HEK293 (cell line): ENCODE results near the gene PIM1.

Experiments
- CTCF ChIP-seq: fragments of 450-650 bp; formaldehyde crosslinking; IDR thresholded peaks from 2 replicates; pipeline ENCODE4 v1.5.1; 2016; ENCODE audit warnings: missing biosample characterization, missing genetic modification characterization
- GLI2 ChIP-seq: fragments of 450-650 bp; formaldehyde crosslinking; IDR thresholded peaks from 2 replicates; pipeline ENCODE4; 2017; ENCODE audit warnings: missing biosample characterization, missing genetic modification characterization, low read depth, borderline replicate concordance
- KLF1 ChIP-seq: fragments of 450-650 bp; formaldehyde crosslinking; IDR thresholded peaks from 2 replicates; pipeline ENCODE4 v1.5.1; 2016; ENCODE audit warnings: missing biosample characterization, missing genetic modification characterization
- MZF1 ChIP-seq: fragments of 450-650 bp; formaldehyde crosslinking; IDR thresholded peaks from 2 replicates; pipeline ENCODE4 v1.5.1; 2017; ENCODE audit warnings: missing biosample characterization, missing genetic modification characterization, borderline replicate concordance
- PRDM10 ChIP-seq: fragments of 450-650 bp; formaldehyde crosslinking; IDR thresholded peaks from 2 replicates; pipeline ENCODE4 v1.5.1; 2016; ENCODE audit warnings: missing biosample characterization, missing genetic modification characterization
- SP7 ChIP-seq: fragments of 450-650 bp; formaldehyde crosslinking; IDR thresholded peaks from 2 replicates; pipeline ENCODE4 v1.5.1; 2016; ENCODE audit warnings: missing biosample characterization, missing genetic modification characterization
- WT1 ChIP-seq: fragments of 450-650 bp; formaldehyde crosslinking; IDR thresholded peaks from 2 replicates; pipeline ENCODE4 v1.5.1; 2016; ENCODE audit warnings: missing biosample characterization, missing genetic modification characterization
- ZBTB20 ChIP-seq: fragments of 450-650 bp; formaldehyde crosslinking; IDR thresholded peaks from 2 replicates; pipeline ENCODE4 v1.5.1; 2016; ENCODE audit warnings: missing biosample characterization, missing genetic modification characterization
- ZEB2 ChIP-seq: fragments of 450-650 bp; formaldehyde crosslinking; IDR thresholded peaks from 2 replicates; pipeline ENCODE4 v1.5.1; 2016; ENCODE audit warnings: missing biosample characterization, missing genetic modification characterization
- ZNF133 ChIP-seq: fragments of 450-650 bp; formaldehyde crosslinking; IDR thresholded peaks from 2 replicates; pipeline ENCODE4 v1.5.1; 2016; ENCODE audit warnings: missing biosample characterization, missing genetic modification characterization
- ZNF16 ChIP-seq: fragments of 450-650 bp; formaldehyde crosslinking; IDR thresholded peaks from 2 replicates; pipeline ENCODE4 v1.5.1; 2016; ENCODE audit warnings: low read depth, missing biosample characterization, missing genetic modification characterization
- ZNF19 ChIP-seq: fragments of 450-650 bp; formaldehyde crosslinking; IDR thresholded peaks from 2 replicates; pipeline ENCODE4; 2016; ENCODE audit warnings: missing biosample characterization, missing genetic modification characterization, low read depth
- ZNF449 ChIP-seq: fragments of 450-650 bp; formaldehyde crosslinking; IDR thresholded peaks from 2 replicates; pipeline ENCODE4 v1.5.1; 2017; ENCODE audit warnings: missing biosample characterization, mild to moderate bottlenecking, missing genetic modification characterization, moderate library complexity
- ZNF555 ChIP-seq: fragments of 450-650 bp; formaldehyde crosslinking; conservative IDR thresholded peaks from 2 replicates; pipeline ENCODE4 v1.5.1; 2017; ENCODE audit warnings: missing biosample characterization, mild to moderate bottlenecking, missing genetic modification characterization, inconsistent platforms
- ZNF624 ChIP-seq: fragments of 450-650 bp; formaldehyde crosslinking; IDR thresholded peaks from 2 replicates; pipeline ENCODE4 v1.5.1; 2017; ENCODE audit warnings: missing biosample characterization, missing genetic modification characterization
- ZNF654 ChIP-seq: fragments of 450-650 bp; formaldehyde crosslinking; IDR thresholded peaks from 2 replicates; pipeline ENCODE4 v1.5.1; 2016; ENCODE audit warnings: low read depth, missing biosample characterization, missing genetic modification characterization
- ZNF670 ChIP-seq: fragments of 450-650 bp; formaldehyde crosslinking; IDR thresholded peaks from 2 replicates; pipeline ENCODE4 v1.5.1; 2016; ENCODE audit warnings: missing biosample characterization, missing genetic modification characterization, low read depth
- ZNF791 ChIP-seq: fragments of 450-650 bp; formaldehyde crosslinking; IDR thresholded peaks from 2 replicates; pipeline ENCODE4 v1.5.1; 2016; ENCODE audit warnings: missing biosample characterization, missing genetic modification characterization
- TF ChIP-seq, protein P1 (sequence below): fragments of 450-650 bp; formaldehyde crosslinking; IDR thresholded peaks from 2 replicates; pipeline ENCODE4 v1.5.1; 2016; ENCODE audit warnings: missing biosample characterization, missing genetic modification characterization
- TF ChIP-seq, protein P2 (sequence below): fragments of 450-650 bp; IDR thresholded peaks from 2 replicates; pipeline ENCODE4 v1.5.1; 2018; ENCODE audit warnings: missing biosample characterization, missing genetic modification characterization
- TF ChIP-seq, protein P3 (sequence below): fragments of 450-650 bp; formaldehyde crosslinking; IDR thresholded peaks from 2 replicates; pipeline ENCODE4 v1.5.1; 2016; ENCODE audit warnings: missing biosample characterization, missing genetic modification characterization, borderline replicate concordance

The PIM1 gene

GRCh38 chr6:37169496-37170272 is at the start of gene PIM1 (continued):
- TF ChIP-seq PRDM10 (peak; percentile 70), KLF1 (tag by site-specific recombination) (peak; percentile 97), ZNF654 (tag by site-specific recombination) (no peak), GLI2 (tag by site-specific recombination) (no peak), ZNF555 (no peak), ZNF670 (no peak), ZNF16 (tag by site-specific recombination) (no peak), ZEB2 (tag by site-specific recombination) (peak; percentile 94), WT1 (tag by site-specific recombination) (peak; percentile 95), CTCF (tag by site-specific recombination) (no peak), ZNF133 (tag by site-specific recombination) (no peak), ZNF624 (tag by site-specific recombination) (no peak), ZNF791 (tag by site-specific recombination) (no peak), ZNF449 (tag by site-specific recombination) (0 out of 2 replicates have a peak, but pooled peaks have one; percentile 52), MZF1 (peak; percentile 28; the same call in 1 of the 2 replicates), ZBTB20 (peak; percentile 53; the same call in 1 of the 2 replicates), ZNF19 (tag by site-specific recombination) (no peak), SP7 (tag by site-specific recombination) (peak; percentile 85)
- TF ChIP-seq, protein P1, sequence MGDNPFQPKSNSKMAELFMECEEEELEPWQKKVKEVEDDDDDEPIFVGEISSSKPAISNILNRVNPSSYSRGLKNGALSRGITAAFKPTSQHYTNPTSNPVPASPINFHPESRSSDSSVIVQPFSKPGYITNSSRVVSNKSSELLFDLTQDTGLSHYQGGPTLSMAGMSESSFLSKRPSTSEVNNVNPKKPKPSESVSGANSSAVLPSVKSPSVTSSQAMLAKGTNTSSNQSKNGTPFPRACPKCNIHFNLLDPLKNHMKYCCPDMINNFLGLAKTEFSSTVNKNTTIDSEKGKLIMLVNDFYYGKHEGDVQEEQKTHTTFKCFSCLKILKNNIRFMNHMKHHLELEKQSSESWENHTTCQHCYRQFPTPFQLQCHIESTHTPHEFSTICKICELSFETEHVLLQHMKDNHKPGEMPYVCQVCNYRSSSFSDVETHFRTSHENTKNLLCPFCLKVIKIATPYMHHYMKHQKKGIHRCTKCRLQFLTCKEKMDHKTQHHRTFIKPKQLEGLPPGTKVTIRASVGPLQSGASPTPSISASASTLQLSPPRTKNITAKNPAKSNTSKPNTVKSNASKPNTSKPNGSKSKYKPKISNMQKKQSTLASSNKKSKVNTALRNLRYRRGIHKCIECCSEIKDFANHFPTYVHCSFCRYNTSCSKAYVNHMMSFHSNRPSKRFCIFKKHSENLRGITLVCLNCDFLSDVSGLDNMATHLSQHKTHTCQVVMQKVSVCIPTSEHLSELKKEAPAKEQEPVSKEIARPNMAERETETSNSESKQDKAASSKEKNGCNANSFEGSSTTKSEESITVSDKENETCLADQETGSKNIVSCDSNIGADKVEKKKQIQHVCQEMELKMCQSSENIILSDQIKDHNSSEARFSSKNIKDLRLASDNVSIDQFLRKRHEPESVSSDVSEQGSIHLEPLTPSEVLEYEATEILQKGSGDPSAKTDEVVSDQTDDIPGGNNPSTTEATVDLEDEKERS = 0 out of 2 replicates have a peak, but pooled peaks have one; percentile 8
- TF ChIP-seq, protein P2, sequence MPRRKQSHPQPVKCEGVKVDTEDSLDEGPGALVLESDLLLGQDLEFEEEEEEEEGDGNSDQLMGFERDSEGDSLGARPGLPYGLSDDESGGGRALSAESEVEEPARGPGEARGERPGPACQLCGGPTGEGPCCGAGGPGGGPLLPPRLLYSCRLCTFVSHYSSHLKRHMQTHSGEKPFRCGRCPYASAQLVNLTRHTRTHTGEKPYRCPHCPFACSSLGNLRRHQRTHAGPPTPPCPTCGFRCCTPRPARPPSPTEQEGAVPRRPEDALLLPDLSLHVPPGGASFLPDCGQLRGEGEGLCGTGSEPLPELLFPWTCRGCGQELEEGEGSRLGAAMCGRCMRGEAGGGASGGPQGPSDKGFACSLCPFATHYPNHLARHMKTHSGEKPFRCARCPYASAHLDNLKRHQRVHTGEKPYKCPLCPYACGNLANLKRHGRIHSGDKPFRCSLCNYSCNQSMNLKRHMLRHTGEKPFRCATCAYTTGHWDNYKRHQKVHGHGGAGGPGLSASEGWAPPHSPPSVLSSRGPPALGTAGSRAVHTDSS (tag by site-specific recombination) = 0 out of 2 replicates have a peak, but pooled peaks have one; percentile 9
- TF ChIP-seq, protein P3, sequence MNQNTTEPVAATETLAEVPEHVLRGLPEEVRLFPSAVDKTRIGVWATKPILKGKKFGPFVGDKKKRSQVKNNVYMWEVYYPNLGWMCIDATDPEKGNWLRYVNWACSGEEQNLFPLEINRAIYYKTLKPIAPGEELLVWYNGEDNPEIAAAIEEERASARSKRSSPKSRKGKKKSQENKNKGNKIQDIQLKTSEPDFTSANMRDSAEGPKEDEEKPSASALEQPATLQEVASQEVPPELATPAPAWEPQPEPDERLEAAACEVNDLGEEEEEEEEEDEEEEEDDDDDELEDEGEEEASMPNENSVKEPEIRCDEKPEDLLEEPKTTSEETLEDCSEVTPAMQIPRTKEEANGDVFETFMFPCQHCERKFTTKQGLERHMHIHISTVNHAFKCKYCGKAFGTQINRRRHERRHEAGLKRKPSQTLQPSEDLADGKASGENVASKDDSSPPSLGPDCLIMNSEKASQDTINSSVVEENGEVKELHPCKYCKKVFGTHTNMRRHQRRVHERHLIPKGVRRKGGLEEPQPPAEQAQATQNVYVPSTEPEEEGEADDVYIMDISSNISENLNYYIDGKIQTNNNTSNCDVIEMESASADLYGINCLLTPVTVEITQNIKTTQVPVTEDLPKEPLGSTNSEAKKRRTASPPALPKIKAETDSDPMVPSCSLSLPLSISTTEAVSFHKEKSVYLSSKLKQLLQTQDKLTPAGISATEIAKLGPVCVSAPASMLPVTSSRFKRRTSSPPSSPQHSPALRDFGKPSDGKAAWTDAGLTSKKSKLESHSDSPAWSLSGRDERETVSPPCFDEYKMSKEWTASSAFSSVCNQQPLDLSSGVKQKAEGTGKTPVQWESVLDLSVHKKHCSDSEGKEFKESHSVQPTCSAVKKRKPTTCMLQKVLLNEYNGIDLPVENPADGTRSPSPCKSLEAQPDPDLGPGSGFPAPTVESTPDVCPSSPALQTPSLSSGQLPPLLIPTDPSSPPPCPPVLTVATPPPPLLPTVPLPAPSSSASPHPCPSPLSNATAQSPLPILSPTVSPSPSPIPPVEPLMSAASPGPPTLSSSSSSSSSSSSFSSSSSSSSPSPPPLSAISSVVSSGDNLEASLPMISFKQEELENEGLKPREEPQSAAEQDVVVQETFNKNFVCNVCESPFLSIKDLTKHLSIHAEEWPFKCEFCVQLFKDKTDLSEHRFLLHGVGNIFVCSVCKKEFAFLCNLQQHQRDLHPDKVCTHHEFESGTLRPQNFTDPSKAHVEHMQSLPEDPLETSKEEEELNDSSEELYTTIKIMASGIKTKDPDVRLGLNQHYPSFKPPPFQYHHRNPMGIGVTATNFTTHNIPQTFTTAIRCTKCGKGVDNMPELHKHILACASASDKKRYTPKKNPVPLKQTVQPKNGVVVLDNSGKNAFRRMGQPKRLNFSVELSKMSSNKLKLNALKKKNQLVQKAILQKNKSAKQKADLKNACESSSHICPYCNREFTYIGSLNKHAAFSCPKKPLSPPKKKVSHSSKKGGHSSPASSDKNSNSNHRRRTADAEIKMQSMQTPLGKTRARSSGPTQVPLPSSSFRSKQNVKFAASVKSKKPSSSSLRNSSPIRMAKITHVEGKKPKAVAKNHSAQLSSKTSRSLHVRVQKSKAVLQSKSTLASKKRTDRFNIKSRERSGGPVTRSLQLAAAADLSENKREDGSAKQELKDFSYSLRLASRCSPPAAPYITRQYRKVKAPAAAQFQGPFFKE (tag by site-specific recombination) = no peak
